ENCODE data around the gene PDK2. TPM values are rescaled to one million over a fixed set of nuclear protein-coding genes. Genes with fewer than 3 reads are reported as not detected.

PDK2 gene
- total RNA-seq = 17.9 and 25.6 TPM in 2 replicates

GRCh38 chr17:50094753-50095619 lies at the start of gene PDK2:
TSS of gene PDK2 (plus strand) at chr17:50095351. CDS start at chr17:50095436, 85 bp downstream.
- intact Hi-C loops (cut with micrococcal nuclease) = loop anchor here (1.0 to 10.0 kb wide), 14 partner anchors 8 to 680 kb away; partner anchors contain the start of genes ITGA3, KAT7, PHB1 and SPOP

DNA sequence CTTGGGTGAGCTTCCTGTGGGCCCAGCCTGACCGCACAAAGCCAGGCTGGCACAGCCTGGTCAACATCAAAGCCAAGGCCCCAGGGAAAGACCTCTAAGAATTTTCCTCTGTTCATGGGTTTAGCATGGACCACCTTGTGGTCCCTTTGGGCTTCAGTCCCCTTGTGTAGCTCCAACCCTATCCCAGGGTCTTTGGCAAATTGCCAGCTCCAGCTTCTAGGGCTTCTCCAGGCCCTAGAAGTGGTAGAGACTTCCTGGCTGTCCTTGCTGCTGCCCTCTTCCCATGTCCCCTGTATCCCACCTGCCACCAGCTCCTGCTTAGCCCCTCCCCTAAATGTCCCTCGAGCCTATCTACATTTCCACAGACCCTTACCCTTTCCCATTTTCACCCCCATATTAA lies 49.0 kb upstream of the PDK2 start:
- intact Hi-C loops (cut with micrococcal nuclease) = no loop called here

DNA sequence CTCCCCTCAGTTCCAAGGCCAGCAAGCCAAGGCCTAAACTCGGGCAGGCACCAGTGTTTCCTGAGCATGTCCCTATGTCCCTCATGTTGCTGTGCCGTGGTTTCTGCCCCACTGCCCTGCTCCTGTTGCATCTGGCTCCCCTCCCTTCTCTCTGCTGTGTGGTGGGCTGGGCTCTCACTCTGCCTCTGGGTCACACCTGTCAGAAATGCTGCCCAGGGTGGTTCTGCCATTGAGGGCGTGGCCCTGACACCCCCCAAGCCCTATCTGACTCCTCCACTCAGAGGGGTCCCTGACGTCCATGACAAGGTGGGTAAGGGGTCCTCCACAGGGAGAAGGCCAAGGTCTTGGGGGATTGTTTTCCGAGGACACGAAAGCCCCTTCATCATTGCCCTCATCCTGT lies 48.5 kb upstream of the PDK2 start:
- intact Hi-C loops (cut with micrococcal nuclease) = no loop called here

DNA sequence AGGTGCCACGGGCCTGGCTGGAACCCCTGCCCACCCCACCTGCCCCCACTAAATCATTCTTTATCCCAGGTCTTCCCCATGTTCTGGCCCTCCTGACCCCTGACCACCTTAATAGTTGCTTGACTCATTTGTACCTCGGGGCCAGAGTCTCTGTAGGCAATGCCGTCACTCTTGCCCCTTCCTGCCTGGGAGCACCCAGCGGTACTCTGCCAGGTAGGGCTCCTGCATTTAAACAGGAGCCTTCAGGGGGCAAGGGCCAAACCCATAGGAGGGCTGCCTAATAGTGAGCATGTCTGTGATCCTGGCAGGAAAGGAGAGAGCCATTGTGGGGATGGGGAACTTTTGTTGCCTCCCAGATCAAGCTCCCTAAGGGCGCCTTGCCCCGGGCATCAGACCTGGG lies 48.1 kb upstream of the PDK2 start:
- intact Hi-C loops (cut with micrococcal nuclease) = no loop called here

- intact Hi-C loops (cut with micrococcal nuclease) = no loop called here
Observed at GRCh38 chr17:50047488-50048126, 47.5 kb upstream of the PDK2 start.

GRCh38 chr17:50048146-50048720 lies 46.9 kb upstream of the PDK2 start:
- intact Hi-C loops (cut with micrococcal nuclease) = no loop called here

GRCh38 chr17:50048988-50049387 lies 46.2 kb upstream of the PDK2 start:
- intact Hi-C loops (cut with micrococcal nuclease) = no loop called here

- intact Hi-C loops (cut with micrococcal nuclease) = loop anchor here (2.0 kb wide), 1 partner anchor 111 kb away; no protein-coding TSS in a partner anchor
Observed at GRCh38 chr17:50049636-50050035, 45.5 kb upstream of the PDK2 start.

GRCh38 chr17:50050431-50051032 lies 44.6 kb upstream of the PDK2 start:
- intact Hi-C loops (cut with micrococcal nuclease) = loop anchor here (2.0 kb wide), 1 partner anchor 110 kb away; no protein-coding TSS in a partner anchor

- intact Hi-C loops (cut with micrococcal nuclease) = loop anchor here (2.0 kb wide), 1 partner anchor 110 kb away; no protein-coding TSS in a partner anchor
Observed at GRCh38 chr17:50051082-50051576, 44.0 kb upstream of the PDK2 start.

GRCh38 chr17:50051606-50052005 lies 43.5 kb upstream of the PDK2 start:
- intact Hi-C loops (cut with micrococcal nuclease) = loop anchor here (2.0 kb wide), 1 partner anchor 109 kb away; no protein-coding TSS in a partner anchor

GRCh38 chr17:50052241-50052796 lies 42.8 kb upstream of the PDK2 start:
- intact Hi-C loops (cut with micrococcal nuclease) = no loop called here

- intact Hi-C loops (cut with micrococcal nuclease) = no loop called here
Observed at GRCh38 chr17:50052822-50053653, 42.1 kb upstream of the PDK2 start.

GRCh38 chr17:50053654-50053960 lies 41.5 kb upstream of the PDK2 start:
- intact Hi-C loops (cut with micrococcal nuclease) = no loop called here

GRCh38 chr17:50055055-50055425 lies 40.1 kb upstream of the PDK2 start:
- intact Hi-C loops (cut with micrococcal nuclease) = loop anchor here (1.0 kb wide), 2 partner anchors 32 to 267 kb away; partner anchors contain the start of gene KAT7

DNA sequence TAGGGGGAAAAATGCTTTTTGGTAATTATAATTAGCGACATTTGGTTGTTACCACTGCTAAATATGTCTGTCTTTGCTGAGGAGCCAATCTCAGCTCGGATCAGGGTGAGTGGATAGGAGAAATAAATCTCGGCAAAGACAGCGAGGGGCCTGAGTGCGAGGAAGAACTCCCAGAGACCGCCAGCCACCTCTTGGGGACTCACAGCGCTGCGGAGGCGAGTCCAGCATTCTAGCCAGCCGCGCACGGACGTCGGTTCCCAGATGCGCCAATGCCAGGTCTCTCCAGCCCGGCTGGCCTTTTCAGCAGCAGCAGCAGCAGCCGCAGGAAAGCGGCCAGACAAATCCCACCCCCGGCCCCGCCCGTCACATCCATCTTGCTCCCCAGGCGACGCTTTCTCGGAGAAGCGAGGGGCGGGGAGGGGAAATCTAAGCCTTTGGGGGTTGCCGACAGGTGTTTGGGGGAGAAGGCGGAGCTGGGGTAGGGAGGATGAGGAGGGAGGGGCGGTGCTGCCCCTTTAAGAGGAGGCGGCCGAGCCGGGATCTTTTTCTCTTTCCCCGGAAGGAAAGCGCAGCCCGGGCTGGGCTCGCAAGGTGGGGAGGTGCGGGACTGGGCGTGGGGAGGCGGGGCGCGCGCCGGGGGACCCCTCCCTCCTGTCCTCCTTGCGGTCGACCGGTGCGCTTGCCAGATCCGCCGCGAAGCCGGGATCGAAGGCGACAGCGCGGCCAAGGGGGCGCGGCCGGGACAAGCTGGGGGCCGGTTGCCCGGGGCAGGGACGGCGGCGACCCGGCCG lies 39.5 kb upstream of the PDK2 start, which contains the start of gene ITGA3:
TSS of gene ITGA3 (plus strand) at position 685 of the 791 bp plus-strand sequence. CDS start 330 bp downstream, outside the sequence.
- intact Hi-C loops (cut with micrococcal nuclease) = loop anchor here (1.0 kb wide), 4 partner anchors 28 to 267 kb away; partner anchors contain the start of genes KAT7 and PDK2

DNA sequence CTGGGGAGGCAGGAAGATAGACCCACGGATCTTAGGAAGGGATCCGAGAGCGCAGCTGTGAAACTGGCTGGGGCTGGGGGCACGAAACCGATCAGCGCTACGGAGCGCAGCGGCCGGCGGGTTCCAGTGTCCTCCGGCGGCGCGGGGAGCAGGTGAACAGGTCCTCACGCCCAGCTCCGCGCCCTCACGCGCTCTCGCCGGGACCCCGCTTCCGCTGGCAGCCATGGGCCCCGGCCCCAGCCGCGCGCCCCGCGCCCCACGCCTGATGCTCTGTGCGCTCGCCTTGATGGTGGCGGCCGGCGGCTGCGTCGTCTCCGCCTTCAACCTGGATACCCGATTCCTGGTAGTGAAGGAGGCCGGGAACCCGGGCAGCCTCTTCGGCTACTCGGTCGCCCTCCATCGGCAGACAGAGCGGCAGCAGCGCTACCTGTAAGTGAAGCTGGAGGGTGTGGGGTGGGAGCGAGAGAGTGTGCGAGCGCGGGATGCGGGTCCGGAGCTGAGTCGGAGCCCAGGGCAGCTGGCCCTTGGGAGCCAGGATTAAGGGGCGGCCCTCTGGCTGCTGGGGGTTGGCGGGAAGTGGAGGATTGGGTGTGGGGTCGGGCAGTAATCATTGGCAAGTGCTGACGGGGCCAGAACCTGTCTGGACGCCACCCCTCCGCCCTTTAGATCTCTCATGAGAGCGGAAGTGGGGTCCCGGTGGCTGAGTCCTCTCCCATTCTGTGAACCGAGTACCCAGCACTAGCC lies 38.8 kb upstream of the PDK2 start:
- intact Hi-C loops (cut with micrococcal nuclease) = loop anchor here (1.0 kb wide), 2 partner anchors 29 to 39 kb away; partner anchors contain the start of gene PDK2

DNA sequence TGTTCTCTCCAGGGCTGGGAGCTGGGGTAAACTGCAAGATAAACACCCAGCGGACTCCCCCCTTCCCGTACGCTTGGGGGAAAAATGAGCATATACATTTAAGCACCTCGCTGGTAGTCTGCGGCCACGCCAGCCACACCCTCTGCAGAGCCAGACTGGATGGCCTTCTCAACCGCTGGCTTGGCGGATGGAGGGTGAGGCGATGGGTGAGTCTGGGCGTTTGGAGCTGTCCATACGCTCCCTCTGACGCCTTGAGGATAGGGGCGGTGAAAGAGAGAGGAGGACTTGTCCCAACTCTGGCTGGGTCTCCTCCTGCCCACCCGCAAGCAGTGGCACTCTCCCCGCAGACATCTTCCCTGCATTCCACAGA lies 38.2 kb upstream of the PDK2 start:
- intact Hi-C loops (cut with micrococcal nuclease) = loop anchor here (1.0 kb wide), 2 partner anchors 30 to 38 kb away; partner anchors contain the start of gene PDK2

Measured in T-helper 1 cell treated with Interleukin-12 subunit alpha and Interleukin-12 subunit beta and Interleukin-4 antibody, amounts not matched to agents 30 ng/mL and 1 ng/mL, for 36 hours (primary cell).